GM20431 (cell line): ENCODE data around the gene HEXD.

Experiments
- in situ Hi-C: fragments of 300-500 bp; cut with MseI, MboI; formaldehyde crosslinking; loops from one replicate; pipeline ENCODE4 v1.15.0; 2020; ENCODE audit warnings: low sequenced_read_pairs; ENCODE audit not compliant: unreplicated experiment

Gene HEXD

DNA sequence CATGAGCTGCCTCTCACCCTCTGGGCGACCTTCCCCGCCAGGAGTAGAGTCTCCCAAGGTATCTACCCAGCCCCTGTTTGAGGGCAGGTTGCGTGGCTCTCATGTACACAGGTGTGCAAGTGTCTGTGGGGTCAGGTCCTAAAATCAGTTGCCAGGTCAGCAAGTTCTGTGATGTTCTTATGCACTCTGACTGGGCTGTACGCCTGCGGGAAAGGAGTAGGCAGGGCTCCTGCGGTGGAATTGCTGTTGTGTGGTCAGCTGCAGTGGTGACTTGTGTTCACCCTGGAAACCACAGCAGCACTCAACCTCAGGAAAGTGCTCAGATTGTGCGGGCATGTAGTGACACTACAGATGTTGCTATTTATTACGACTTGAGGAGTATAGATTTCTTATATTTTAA, 59.8 kb downstream of the HEXD start:
- in situ Hi-C loops, result no loop called here

DNA sequence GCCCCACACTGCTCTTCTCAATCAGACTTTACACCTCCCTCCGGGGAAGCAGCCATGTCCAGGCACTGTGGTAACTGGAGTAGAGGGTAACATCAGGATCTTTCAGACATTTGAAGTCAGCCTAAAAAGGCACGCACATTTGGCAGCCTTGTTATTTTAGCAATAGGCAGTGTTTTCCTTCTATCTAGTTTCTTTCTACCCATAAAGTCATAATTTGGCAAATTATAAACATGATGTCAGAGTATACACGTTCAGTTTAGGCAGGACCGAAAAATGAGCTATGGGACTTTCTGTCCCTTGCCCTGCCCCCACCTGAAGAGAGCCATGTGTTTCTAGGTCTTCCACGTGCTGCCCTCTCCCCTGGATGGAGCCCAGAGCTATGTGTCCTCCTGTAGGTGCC, 61.5 kb downstream of the HEXD start:
- in situ Hi-C loops, result no loop called here

DNA sequence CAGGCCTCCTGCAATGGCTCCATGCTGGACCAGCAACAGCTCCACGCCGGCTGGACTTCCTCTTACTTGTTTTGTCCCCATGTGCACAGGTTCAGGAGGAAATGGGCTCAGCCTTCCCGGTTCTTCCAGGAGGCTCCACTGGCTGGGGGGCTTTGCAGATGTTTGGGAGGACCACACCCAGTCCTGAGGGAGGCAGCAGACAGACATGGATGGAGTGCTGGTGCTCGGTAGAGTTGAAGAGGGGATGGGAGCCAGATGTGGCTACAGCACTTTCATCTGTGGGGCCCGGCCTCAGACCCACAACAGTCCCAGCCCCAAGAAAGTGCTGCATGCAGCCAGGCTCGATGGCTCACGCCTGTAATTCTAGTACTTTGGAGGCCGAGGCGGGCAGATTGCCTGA, 62.2 kb downstream of the HEXD start:
- in situ Hi-C loops, result no loop called here

DNA sequence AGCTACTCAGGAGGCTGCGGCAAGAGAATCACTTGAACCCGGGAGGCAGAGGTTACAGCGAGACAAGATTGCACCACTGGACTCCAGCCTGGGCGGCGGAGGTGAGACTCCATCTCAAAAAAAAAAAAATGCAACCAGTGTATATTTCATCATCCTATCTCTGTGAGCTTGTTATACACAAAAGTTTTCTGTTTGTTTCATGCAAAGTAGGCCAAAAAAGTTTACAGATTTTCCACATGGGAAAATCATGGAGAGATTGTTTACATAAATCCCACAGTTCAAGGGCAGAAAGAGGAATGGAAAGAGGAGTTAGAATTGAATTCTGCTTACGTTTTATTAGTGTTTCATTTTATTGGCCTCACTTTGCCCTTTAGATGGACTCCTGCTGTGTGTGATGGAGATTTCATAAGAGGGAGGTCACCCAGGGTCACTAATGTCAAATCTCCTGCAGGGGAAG, 65.1 kb downstream of the HEXD start:
- in situ Hi-C loops, result no loop called here

DNA sequence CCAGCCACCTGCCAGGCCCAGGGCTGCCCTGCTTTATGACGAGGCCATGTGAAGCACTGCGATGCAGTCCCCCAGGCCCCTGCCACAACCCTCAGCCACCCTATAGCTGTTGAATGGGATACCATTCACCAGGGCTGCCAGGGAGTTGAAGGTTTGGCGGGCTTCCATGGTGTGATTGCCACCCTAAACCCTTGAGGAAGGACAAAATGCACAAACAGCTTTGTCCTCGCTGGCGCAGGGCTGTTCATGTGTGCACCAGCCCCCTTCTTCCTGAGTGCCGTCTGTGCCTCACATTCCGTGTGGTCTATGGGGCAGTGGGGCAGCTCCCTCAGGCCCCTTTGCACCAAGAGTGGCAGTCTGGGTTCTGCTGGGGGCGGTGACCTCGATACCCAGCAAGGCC, 65.7 kb downstream of the HEXD start:
- in situ Hi-C loops, result no loop called here

DNA sequence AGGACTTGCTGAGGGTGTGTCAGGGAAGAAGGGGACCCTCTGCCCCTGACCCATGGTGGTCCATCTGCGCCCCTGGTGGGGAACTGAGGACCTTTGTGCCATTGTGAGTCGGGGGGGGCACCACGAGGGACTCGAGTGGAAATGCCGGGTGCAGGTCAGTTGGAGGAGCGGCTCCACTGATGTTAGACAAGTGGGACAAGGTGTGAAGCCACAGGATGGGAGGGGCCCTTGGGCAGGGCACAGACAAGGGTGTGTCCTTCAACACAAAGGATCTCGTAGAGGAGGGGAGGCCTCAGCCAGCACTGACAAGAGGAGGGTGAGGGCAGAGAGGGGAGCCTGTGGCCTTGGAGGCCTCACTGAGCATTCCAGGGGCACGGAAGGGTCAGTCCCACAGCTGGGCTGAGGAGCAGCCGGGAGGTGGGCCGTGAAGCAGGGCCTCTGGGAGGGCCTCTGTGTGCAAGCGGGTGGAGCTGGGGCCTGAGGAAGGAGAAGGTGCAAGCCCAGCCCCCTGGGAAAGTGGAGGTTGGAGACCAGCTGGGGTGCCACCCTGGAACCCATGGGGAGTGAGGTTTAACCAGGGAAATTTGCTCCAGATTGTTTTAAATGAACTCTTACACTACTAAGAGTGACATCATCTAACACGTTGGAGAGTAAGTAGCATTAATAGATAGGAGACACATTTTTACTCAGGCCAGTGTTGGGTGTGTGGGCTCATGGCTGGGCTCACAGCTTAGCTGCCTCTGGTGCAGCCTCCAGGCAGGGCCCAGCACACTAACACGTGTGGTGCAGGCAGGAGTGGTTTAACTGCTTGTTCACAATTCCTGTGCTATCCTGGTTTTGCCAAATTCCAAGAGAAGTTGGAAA, 68.3 kb downstream of the HEXD start:
- in situ Hi-C loops, result no loop called here

DNA sequence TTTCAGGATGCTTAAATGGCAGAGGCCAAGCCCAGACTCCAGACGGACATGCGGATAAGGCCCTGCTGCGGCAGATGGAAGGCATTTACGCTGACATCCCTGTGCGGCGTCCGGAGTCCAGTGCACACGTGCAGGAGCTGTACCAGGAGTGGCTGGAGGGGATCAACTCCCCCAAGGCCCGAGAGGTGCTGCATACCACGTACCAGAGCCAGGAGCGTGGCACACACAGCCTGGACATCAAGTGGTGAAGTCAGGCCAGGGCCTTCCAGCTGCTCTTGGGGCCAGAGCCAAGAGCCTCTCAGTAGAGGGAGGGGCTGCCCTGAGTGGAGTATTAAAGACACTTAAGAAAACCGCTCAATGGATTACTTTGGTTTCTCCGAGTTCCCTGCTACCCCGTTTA, 69.8 kb downstream of the HEXD start:
- in situ Hi-C loops, result no loop called here

DNA sequence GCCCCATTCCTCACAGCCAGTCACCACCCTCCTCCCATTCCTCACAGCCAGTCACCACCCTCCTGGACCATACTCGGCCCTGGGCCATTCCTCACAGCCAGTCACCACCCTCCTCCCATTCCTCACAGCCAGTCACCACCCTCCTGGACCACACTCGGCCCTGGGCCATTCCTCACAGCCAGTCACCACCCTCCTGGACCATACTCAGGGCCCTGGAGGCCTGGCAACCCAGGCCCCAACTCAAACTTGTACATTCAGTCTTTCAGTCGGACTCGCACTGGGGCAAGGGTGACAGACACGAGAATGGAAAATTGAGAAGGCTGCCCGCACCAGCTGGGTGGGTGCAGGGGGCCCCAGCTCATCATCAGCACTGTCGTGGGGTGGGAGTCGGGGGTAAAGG, 71.0 kb downstream of the HEXD start:
- in situ Hi-C loops, result no loop called here

DNA sequence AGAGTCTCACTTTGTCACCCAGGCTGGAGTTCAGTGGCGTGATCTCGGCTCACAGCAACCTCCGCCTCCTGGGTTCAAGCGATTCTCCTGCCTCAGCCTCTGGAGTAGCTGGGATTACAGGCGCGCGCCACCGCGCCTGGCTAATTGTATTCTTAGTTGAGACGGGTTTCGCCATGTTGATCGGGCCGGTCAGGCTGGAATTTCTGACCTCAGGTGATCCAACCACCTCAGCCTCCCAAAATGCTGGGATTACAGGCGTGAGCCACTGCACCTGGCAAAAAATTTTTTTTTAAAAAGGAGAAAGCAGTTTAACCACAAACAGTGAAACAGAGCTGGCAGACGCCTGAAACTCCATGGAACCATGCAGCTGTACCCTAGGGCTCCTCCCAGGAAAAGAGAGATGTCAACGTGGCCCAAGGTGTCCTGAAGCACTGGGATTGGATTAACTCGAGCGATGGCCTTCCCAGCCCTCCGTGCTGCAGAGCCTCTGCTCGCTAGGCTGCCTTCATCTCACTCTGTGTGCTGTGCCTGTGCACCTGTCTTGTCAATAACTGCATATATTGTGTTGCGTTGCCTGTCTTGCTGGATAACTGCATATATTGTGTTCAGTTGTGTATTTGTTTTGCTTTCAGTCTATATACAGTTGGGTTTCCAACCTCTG, 71.8 kb downstream of the HEXD start:
- in situ Hi-C loops, result no loop called here

DNA sequence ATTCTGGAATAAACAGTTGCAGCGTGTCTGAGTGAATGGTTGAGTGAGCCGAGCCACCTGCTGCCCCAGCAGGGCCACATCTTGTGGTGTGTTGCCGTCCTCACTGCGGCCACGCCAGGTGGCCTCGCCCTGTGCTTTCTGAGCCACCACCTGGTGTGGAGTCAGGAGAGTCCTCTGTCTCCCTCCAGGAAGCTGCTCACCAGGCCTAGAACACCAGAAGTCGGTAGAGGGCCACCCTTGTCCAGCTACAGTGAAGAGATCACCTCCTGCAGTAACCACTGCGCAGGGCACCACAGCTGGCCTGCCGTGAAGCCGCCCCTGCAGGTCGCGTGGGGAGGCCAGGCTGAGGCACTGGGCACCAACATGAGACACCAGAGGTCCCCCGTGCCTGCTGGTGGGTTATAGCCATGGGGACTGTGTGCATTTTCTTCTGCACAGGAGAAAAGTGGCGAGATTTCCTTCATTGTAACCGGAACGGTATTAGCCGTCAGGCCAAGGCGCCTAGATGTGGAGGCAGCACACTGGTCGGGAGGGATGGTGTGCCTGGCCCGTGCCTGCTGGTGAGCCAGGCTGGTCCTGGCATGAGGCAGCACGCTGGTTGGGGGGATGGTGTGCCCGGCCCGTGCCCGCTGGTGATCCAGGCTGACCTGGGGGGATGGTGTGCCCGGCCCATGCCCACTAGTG, 72.5 kb downstream of the HEXD start:
- in situ Hi-C loops, result no loop called here

DNA sequence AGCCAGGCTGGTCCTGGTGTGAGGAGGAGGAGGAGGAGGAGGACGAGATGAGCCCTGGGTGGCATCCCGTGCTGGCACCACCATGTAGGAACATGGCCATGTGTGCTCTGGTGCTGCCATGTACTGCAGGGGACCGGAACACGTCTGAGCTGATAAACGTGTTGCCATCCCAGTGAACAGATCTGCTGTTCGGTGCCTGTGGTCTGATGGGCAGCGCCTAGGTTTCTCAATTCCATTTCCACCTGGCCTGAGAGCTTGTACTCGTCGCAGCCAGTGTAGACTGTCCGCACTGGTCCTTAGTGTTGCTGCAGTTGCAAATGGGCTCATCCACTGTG, 73.0 kb downstream of the HEXD start:
- in situ Hi-C loops, result no loop called here

DNA sequence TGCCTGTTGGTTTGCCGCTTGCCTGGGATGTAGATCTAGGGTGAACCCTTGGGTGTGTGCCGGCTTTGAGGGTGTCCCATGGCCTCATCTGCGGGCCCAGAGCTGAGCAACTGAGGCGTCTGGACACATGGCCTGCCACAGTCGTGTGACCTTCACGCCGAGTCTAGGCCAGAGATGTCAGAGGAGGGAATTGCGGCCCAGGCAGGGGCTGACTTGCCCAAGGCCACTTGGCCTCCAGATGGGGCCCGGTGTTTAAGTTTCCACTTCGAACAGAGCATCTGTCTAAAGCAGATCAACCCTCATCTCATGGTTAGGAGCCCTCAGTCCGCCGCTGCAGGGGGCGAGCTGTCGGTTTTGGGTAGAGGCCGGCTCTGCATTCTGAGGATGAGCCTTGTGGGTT, 73.4 kb downstream of the HEXD start:
- in situ Hi-C loops, result no loop called here
